NK-92 (cell line): ENCODE results near the gene KCNK10.

ENCODE experiments used
- DNase-seq: peaks from one replicate; lab custom pipeline; 2025; ENCODE audit not compliant: unreplicated experiment; lab: John Stamatoyannopoulos, UW

Gene KCNK10

DNA sequence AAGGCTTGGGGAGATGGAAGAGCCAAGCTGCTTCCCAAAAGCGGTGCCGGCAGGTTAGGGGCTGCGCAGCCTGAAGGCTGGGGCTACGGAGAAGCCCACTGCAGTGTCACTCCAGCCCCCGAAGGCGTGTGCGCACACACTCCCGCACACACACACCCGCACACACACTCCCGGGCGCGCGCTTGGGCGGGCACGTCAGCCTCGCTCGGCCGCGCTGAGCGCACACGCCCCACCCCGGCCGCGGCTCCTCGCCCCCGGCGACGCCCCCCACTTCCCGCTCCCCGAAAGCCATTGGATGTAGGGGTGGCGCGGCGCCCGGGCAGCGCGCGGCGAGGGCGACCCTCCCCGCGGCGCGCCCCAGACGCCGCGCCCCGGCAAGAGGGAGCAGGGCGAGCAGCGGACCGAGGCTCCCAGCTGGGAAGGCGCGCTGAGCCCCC is at the start of gene KCNK10:
Gene KCNK10, minus strand, starts transcription at position 184 of the 437 bp plus-strand sequence. CDS start 471 bp downstream, outside the sequence.
- no peak for DNase-seq

- DNase-seq = no peak
Observed at GRCh38 chr14:88369496-88369895, 46.4 kb upstream of the KCNK10 start.

- DNase-seq = no peak
Observed at GRCh38 chr14:88364710-88365413, 41.8 kb upstream of the KCNK10 start.

DNA sequence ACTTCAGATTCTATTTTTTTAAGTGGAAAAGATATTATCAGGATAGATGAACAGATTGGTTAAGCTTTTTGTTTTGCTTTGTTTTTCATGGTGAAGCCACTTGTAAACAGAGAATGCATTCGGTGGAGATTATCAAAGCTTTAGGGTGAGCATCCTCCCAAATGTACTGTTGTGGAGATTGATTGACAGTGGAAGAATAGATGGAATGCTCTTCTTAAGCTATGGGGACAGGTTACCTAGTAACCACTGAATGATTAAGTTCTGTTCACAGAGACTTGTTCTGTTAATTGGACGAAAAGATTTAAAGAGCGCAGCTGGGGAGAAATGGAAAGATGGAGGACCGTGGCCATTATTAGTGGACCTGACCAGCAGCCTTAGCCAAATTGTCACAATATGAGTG is 40.6 kb upstream of the KCNK10 start:
- no peak for DNase-seq

DNA sequence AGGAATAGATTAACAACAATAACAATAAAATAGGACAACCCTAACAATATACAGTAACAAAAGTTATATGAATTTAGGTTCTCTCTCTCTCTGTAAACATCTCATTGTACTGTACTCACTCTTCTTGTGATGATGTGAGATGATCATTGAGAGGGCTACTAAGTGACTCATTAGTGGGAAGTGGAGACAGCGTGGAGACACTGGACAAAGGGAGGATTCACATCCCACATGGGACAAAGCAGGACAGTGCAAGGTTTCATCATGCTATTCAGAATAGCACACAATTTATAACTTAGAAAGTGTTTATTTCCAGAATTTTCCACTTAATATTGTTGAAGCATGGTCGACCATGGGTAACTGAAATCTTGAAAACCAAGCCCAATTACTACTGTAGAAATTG is 36.4 kb upstream of the KCNK10 start:
- DNase-seq = no peak

- DNase-seq = no peak
Observed at GRCh38 chr14:88354358-88354757, 31.3 kb upstream of the KCNK10 start.

GRCh38 chr14:88352698-88353097 is 29.6 kb upstream of the KCNK10 start:
- no peak for DNase-seq

DNA sequence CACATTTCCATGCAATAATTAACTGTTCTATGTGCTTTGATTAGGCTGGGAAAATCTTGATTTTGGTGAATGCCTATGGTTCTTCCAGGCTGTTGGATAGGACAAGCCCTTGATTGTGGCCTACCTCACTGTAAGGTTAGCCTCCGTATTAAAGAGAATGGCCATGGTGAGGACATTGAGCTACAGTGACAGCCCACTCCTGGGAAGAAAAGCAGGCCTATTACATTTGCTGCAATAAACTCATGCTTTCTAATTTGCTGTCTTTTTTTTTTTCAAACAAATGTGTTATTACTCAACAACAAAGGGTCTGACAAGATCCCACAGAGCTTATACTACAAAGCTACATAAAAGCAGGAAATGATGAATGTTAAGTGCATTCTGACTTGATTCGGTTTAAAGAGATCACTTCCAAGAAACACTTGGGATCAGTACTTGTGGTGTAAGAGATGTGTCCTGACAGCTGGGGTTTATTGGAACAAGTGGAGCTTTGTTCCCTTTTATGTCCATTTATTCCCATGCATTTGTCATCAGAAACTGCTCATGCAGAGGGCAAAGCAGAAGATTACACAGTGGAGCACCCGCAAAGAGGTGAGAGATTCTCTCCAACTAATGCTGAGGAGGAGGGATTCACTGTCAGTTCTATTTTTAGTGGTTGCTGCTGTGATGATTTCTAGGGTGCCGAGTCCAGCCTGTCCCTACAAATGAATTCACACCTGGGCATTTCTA is 29.1 kb upstream of the KCNK10 start:
- no peak for DNase-seq

GRCh38 chr14:88348546-88348945 is 25.5 kb upstream of the KCNK10 start:
- DNase-seq = no peak

- no peak for DNase-seq
Observed at GRCh38 chr14:88346048-88346639, 23.1 kb upstream of the KCNK10 start.

- DNase-seq = no peak
Observed at GRCh38 chr14:88342980-88343379, 19.9 kb upstream of the KCNK10 start.

- no peak for DNase-seq
Observed at GRCh38 chr14:88340357-88340756, 17.3 kb upstream of the KCNK10 start.

DNA sequence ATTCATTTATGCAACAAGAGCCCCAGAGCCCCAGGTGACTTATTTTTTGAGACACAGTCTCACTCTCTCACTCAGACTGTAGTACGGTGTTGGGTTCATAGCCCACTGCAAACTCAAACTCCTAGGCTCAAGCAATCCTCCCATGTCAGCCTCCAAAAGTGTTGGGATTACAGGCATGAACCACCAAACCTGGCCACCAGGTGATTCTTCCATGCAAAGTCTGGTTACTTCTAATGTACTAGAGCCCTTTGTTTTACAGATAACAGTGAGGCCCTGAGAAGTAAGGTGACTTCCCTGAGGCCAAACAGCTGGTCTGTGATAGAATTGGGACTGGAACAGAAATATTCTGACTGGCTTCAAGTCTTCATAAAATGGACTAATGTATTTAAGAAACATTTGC is 10.0 kb upstream of the KCNK10 start:
- no peak for DNase-seq

- no peak for DNase-seq
Observed at GRCh38 chr14:88327497-88327896, 4.4 kb upstream of the KCNK10 start.

DNA sequence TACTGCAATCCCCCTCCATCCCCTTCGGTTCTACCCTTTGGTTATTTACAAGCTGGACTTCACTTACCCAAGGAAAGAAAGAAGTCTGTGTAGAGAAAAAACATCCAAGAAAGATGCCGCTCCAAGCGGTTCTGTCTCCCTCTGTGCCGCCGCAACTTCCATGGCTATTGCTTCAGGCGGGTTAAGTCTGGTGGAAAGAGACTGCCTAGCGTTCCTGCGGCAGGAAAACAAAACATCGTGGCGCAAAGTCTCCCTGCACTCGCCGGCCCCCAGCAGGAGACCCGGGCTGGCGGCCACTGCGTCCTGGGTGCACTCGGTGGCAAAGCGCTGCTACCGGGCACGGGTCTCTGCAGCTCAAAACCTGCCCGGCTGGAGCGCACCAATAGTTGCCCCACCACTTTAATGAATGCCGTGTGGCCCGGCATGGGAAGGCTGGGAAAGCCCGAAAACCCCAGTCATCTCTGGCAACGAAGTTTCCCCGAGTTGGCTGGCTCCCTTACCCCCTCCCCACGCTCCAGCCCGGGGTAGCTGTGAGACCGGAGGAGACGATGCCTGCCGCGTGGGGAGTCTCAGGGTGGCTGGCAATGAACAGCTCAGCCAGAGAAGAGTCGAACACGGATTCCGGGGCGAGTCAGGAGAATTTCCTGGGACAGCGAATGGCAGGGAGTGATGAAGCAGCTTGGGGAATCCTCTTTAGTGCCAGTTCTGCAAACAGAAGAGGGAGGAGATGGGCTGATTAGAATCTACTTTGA is 3.5 kb upstream of the KCNK10 start:
- no peak for DNase-seq

GRCh38 chr14:88325883-88326282 is 2.8 kb upstream of the KCNK10 start:
- DNase-seq = no peak

DNA sequence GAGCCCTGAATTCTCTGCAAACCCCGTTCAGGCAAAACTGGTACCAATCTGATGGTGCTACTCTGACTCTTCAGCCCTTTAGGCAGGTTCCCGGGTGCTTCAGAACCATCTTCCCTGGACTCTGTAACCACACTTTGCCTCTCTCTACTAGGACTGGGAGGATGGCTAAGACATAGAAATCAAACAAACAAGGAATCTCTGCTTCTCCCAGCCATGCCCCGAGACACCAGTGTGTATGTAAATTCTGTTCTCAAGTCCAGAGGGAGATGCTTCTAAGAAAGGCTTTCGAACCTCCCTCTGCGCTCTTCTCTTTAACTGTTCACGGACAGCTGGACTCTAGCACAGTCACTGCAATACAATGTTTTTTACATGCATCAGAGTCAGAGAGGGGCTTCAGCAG is 1.9 kb upstream of the KCNK10 start:
- DNase-seq = no peak

DNA sequence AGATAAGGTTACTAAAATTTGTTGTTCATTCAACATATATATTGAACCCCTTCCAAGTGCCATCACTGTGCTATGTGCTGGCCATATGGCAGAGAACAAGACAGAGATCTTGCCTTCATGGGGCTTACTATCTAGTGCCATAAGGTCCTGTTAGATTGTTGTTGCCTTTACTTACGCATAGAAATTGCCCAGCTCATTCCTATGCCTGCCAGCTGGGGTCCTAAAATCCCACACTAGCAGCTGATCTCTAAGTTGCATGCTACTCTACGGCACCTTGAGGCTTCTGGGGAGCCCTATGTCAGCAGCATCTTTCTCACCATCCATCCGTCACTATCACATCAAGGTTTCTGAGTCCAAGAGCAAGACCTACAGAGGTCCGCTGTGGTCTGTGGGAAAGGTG is 1.4 kb upstream of the KCNK10 start:
- DNase-seq = no peak

- DNase-seq = no peak
Observed at GRCh38 chr14:88323523-88324199, 592 bp upstream of the KCNK10 start.

DNA sequence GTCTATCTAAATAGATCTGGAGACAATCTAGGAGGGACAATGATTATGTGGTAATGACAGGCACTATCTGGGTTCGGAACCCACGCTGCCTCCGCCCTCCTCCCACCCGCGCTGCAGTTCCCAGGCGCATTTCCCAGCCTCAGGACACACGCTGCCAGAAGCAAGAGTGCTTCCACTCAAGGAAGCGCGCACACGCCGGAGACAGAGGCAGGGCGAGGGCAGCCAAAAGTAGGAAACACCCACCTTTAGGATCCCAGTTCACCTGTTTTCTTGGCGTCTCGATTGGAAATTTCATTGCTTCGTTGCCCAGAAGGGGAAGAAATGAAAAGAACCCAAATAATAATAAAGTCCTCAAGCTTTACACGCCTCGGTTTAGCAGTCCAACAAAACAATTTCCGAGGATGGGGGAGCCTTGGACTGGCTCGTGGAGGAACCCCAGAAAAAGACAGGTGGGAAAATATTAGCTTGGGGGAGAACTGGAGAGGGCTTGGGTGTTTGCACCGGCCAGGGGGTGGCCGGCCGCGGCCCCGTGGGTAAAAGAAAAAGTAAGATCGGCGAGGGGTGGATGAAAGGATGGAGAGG is 474 bp downstream of the KCNK10 start:
- no peak for DNase-seq
